ENCODE measurements around the gene HRK. TPM values are rescaled to one million over a fixed set of nuclear protein-coding genes. Genes with fewer than 3 reads are reported as not detected.

Gene HRK
- polyA plus RNA-seq, 4 donors: 0.06 TPM; not detected in 2

GRCh38 chr12:116856729-116857128 is 24.5 kb downstream of the HRK start:
- Histone ChIP-seq H3K4me3 (ENCODE audit: low read depth in 1 of 3, low read length in 3 of 3) (no peak overlapping the region), H3K36me3 (ENCODE audit: control insufficient read depth in 3 of 3, insufficient read depth in 2 of 3, low read depth in 1 of 3, low read length in 3 of 3) (no peaks in the 10 kb centered on the region), H3K9me3 (ENCODE audit: control insufficient read depth in 2 of 2, insufficient read depth in 1 of 2, low read depth in 1 of 2, low read length in 1 of 2) (no peaks in the 10 kb centered on the region), H3K27me3 (ENCODE audit: control insufficient read depth in 3 of 3, insufficient read depth in 3 of 3, low read length in 3 of 3) (peaks cover 0 to 13% (median 0%) of the 10 kb centered on the region in 3 donors), H3K27ac (ENCODE audit: low read depth in 1 of 3, low read length in 2 of 3) (no peak overlapping the region), H3K4me1 (ENCODE audit: control insufficient read depth in 3 of 3, insufficient read depth in 2 of 3, low read depth in 1 of 3, low read length in 2 of 3) (no peaks in the 10 kb centered on the region)
- FAIRE-seq (no peak), DNase-seq (peak in 1 of 2 donors; percentile 47)
- WGBS, 3 donors: 50 to 65% (median 56%) methylated on average over 11 of the region's 11 CpGs

GRCh38 chr12:116855744-116856470 is 25.3 kb downstream of the HRK start:
- H3K4me3 ChIP-seq (ENCODE audit: low read depth in 1 of 3, low read length in 3 of 3): no peak overlapping the region
- H3K27me3 ChIP-seq (ENCODE audit: control insufficient read depth in 3 of 3, insufficient read depth in 3 of 3, low read length in 3 of 3): peaks cover 0 to 13% (median 0%) of the 10 kb centered on the region in 3 donors
- DNase-seq (no peak), FAIRE-seq (no peak)
- H3K27ac ChIP-seq (ENCODE audit: low read depth in 1 of 3, low read length in 2 of 3): no peak overlapping the region
- H3K9me3 ChIP-seq (ENCODE audit: control insufficient read depth in 2 of 2, insufficient read depth in 1 of 2, low read depth in 1 of 2, low read length in 1 of 2): no peaks in the 10 kb centered on the region
- H3K4me1 ChIP-seq (ENCODE audit: control insufficient read depth in 3 of 3, insufficient read depth in 2 of 3, low read depth in 1 of 3, low read length in 2 of 3): no peaks in the 10 kb centered on the region
- WGBS, 3 donors: 73 to 87% (median 75%) methylated on average over 16 of the region's 16 CpGs
- no peaks in the 10 kb centered on the region for H3K36me3 ChIP-seq (ENCODE audit: control insufficient read depth in 3 of 3, insufficient read depth in 2 of 3, low read depth in 1 of 3, low read length in 3 of 3)

- FAIRE-seq (no peak), DNase-seq (no peak)
- Histone ChIP-seq H3K36me3 (ENCODE audit: control insufficient read depth in 3 of 3, insufficient read depth in 2 of 3, low read depth in 1 of 3, low read length in 3 of 3) (no peaks in the 10 kb centered on the region), H3K27me3 (ENCODE audit: control insufficient read depth in 3 of 3, insufficient read depth in 3 of 3, low read length in 3 of 3) (peaks cover 0 to 5% (median 0%) of the 10 kb centered on the region in 3 donors), H3K4me3 (ENCODE audit: low read depth in 1 of 3, low read length in 3 of 3) (no peak overlapping the region), H3K4me1 (ENCODE audit: control insufficient read depth in 3 of 3, insufficient read depth in 2 of 3, low read depth in 1 of 3, low read length in 2 of 3) (no peaks in the 10 kb centered on the region), H3K9me3 (ENCODE audit: control insufficient read depth in 2 of 2, insufficient read depth in 1 of 2, low read depth in 1 of 2, low read length in 1 of 2) (no peaks in the 10 kb centered on the region), H3K27ac (ENCODE audit: low read depth in 1 of 3, low read length in 2 of 3) (no peak overlapping the region)
- 63 to 79% (median 72%) methylated on average over 5 of the region's 5 CpGs for WGBS, 3 donors
Measured at GRCh38 chr12:116853507-116853906, 27.7 kb downstream of the HRK start.

GRCh38 chr12:116852303-116852702 is 28.9 kb downstream of the HRK start:
- WGBS, 3 donors: 86 to 91% (median 87%) methylated on average over 6 of the region's 6 CpGs
- Histone ChIP-seq H3K27me3 (ENCODE audit: control insufficient read depth in 3 of 3, insufficient read depth in 3 of 3, low read length in 3 of 3) (no peaks in the 10 kb centered on the region), H3K27ac (ENCODE audit: low read depth in 1 of 3, low read length in 2 of 3) (no peak overlapping the region), H3K4me1 (ENCODE audit: control insufficient read depth in 3 of 3, insufficient read depth in 2 of 3, low read depth in 1 of 3, low read length in 2 of 3) (no peaks in the 10 kb centered on the region), H3K9me3 (ENCODE audit: control insufficient read depth in 2 of 2, insufficient read depth in 1 of 2, low read depth in 1 of 2, low read length in 1 of 2) (no peaks in the 10 kb centered on the region), H3K36me3 (ENCODE audit: control insufficient read depth in 3 of 3, insufficient read depth in 2 of 3, low read depth in 1 of 3, low read length in 3 of 3) (no peaks in the 10 kb centered on the region), H3K4me3 (ENCODE audit: low read depth in 1 of 3, low read length in 3 of 3) (no peak overlapping the region)
- FAIRE-seq (no peak), DNase-seq (no peak)

GRCh38 chr12:116849216-116849615 is 32.0 kb downstream of the HRK start:
- no peak for DNase-seq
- Histone ChIP-seq H3K27me3 (ENCODE audit: control insufficient read depth in 3 of 3, insufficient read depth in 3 of 3, low read length in 3 of 3) (no peaks in the 10 kb centered on the region), H3K9me3 (ENCODE audit: control insufficient read depth in 2 of 2, insufficient read depth in 1 of 2, low read depth in 1 of 2, low read length in 1 of 2) (no peaks in the 10 kb centered on the region), H3K36me3 (ENCODE audit: control insufficient read depth in 3 of 3, insufficient read depth in 2 of 3, low read depth in 1 of 3, low read length in 3 of 3) (no peaks in the 10 kb centered on the region), H3K4me1 (ENCODE audit: control insufficient read depth in 3 of 3, insufficient read depth in 2 of 3, low read depth in 1 of 3, low read length in 2 of 3) (no peaks in the 10 kb centered on the region), H3K4me3 (ENCODE audit: low read depth in 1 of 3, low read length in 3 of 3) (no peak overlapping the region), H3K27ac (ENCODE audit: low read depth in 1 of 3, low read length in 2 of 3) (no peak overlapping the region)
- WGBS, 3 donors: 93% methylated on average over 23 of the region's 23 CpGs
- no peak for FAIRE-seq

GRCh38 chr12:116843085-116843484 is 38.2 kb downstream of the HRK start:
- Histone ChIP-seq H3K27me3 (ENCODE audit: control insufficient read depth in 3 of 3, insufficient read depth in 3 of 3, low read length in 3 of 3) (no peaks in the 10 kb centered on the region), H3K27ac (ENCODE audit: low read depth in 1 of 3, low read length in 2 of 3) (no peak overlapping the region), H3K36me3 (ENCODE audit: control insufficient read depth in 3 of 3, insufficient read depth in 2 of 3, low read depth in 1 of 3, low read length in 3 of 3) (no peaks in the 10 kb centered on the region), H3K9me3 (ENCODE audit: control insufficient read depth in 2 of 2, insufficient read depth in 1 of 2, low read depth in 1 of 2, low read length in 1 of 2) (no peaks in the 10 kb centered on the region), H3K4me3 (ENCODE audit: low read depth in 1 of 3, low read length in 3 of 3) (no peak overlapping the region), H3K4me1 (ENCODE audit: control insufficient read depth in 3 of 3, insufficient read depth in 2 of 3, low read depth in 1 of 3, low read length in 2 of 3) (no peaks in the 10 kb centered on the region)
- DNase-seq: no peak
- FAIRE-seq: no peak
- WGBS, 3 donors: 87 to 91% (median 89%) methylated on average over 6 of the region's 6 CpGs

- Histone ChIP-seq H3K4me3 (ENCODE audit: low read depth in 1 of 3, low read length in 3 of 3) (no peak overlapping the region), H3K27ac (ENCODE audit: low read depth in 1 of 3, low read length in 2 of 3) (no peak overlapping the region), H3K27me3 (ENCODE audit: control insufficient read depth in 3 of 3, insufficient read depth in 3 of 3, low read length in 3 of 3) (no peaks in the 10 kb centered on the region), H3K4me1 (ENCODE audit: control insufficient read depth in 3 of 3, insufficient read depth in 2 of 3, low read depth in 1 of 3, low read length in 2 of 3) (no peaks in the 10 kb centered on the region), H3K36me3 (ENCODE audit: control insufficient read depth in 3 of 3, insufficient read depth in 2 of 3, low read depth in 1 of 3, low read length in 3 of 3) (no peaks in the 10 kb centered on the region), H3K9me3 (ENCODE audit: control insufficient read depth in 2 of 2, insufficient read depth in 1 of 2, low read depth in 1 of 2, low read length in 1 of 2) (no peaks in the 10 kb centered on the region)
- WGBS, 3 donors: 86 to 94% (median 90%) methylated on average over 3 of the region's 3 CpGs
- FAIRE-seq: no peak
- no peak for DNase-seq
Measured at GRCh38 chr12:116839287-116839830, 41.9 kb downstream of the HRK start.

GRCh38 chr12:116838365-116838764 is 42.9 kb downstream of the HRK start:
- WGBS, 3 donors: 68 to 78% (median 74%) methylated on average over 4 of the region's 4 CpGs

GRCh38 chr12:116837097-116837496 is 44.1 kb downstream of the HRK start:
- DNase-seq: no peak
- FAIRE-seq: no peak
- Histone ChIP-seq H3K4me1 (ENCODE audit: control insufficient read depth in 3 of 3, insufficient read depth in 2 of 3, low read depth in 1 of 3, low read length in 2 of 3) (no peaks in the 10 kb centered on the region), H3K9me3 (ENCODE audit: control insufficient read depth in 2 of 2, insufficient read depth in 1 of 2, low read depth in 1 of 2, low read length in 1 of 2) (no peaks in the 10 kb centered on the region), H3K27me3 (ENCODE audit: control insufficient read depth in 3 of 3, insufficient read depth in 3 of 3, low read length in 3 of 3) (no peaks in the 10 kb centered on the region), H3K36me3 (ENCODE audit: control insufficient read depth in 3 of 3, insufficient read depth in 2 of 3, low read depth in 1 of 3, low read length in 3 of 3) (no peaks in the 10 kb centered on the region), H3K27ac (ENCODE audit: low read depth in 1 of 3, low read length in 2 of 3) (no peak overlapping the region), H3K4me3 (ENCODE audit: low read depth in 1 of 3, low read length in 3 of 3) (no peak overlapping the region)
- WGBS, 3 donors: 80 to 95% (median 91%) methylated on average over 9 of the region's 9 CpGs

More at GRCh38 chr12:116838365-116838764, 42.9 kb downstream of the HRK start:
- Histone ChIP-seq H3K36me3 (ENCODE audit: control insufficient read depth in 3 of 3, insufficient read depth in 2 of 3, low read depth in 1 of 3, low read length in 3 of 3) (no peaks in the 10 kb centered on the region), H3K27ac (ENCODE audit: low read depth in 1 of 3, low read length in 2 of 3) (no peak overlapping the region), H3K9me3 (ENCODE audit: control insufficient read depth in 2 of 2, insufficient read depth in 1 of 2, low read depth in 1 of 2, low read length in 1 of 2) (no peaks in the 10 kb centered on the region), H3K4me3 (ENCODE audit: low read depth in 1 of 3, low read length in 3 of 3) (no peak overlapping the region), H3K4me1 (ENCODE audit: control insufficient read depth in 3 of 3, insufficient read depth in 2 of 3, low read depth in 1 of 3, low read length in 2 of 3) (no peaks in the 10 kb centered on the region), H3K27me3 (ENCODE audit: control insufficient read depth in 3 of 3, insufficient read depth in 3 of 3, low read length in 3 of 3) (no peaks in the 10 kb centered on the region)
- DNase-seq (no peak), FAIRE-seq (no peak)

Measured in small intestine (tissue), 7 donors.